GM12875 (cell line): ENCODE results near the gene URAD.
"Not testable (repeated sequence)": the region's sequence is repeated elsewhere in the genome, so short reads cannot be mapped to it uniquely, and the experiment has no call there.

Experiments
- H3K4me3 ChIP-seq: one replicate; pipeline ENCODE4 v1.5.1; 2011; ENCODE audit warnings: low read depth, low read length, control low read depth
- TF ChIP-seq, protein P1 (sequence below): IDR thresholded peaks from 2 replicates; pipeline ENCODE4 v1.5.1; 2011; ENCODE audit warnings: low read depth, mild to moderate bottlenecking, control low read depth, inconsistent platforms, low read length, moderate library complexity, borderline replicate concordance; ENCODE audit not compliant: insufficient read depth

The URAD gene

DNA sequence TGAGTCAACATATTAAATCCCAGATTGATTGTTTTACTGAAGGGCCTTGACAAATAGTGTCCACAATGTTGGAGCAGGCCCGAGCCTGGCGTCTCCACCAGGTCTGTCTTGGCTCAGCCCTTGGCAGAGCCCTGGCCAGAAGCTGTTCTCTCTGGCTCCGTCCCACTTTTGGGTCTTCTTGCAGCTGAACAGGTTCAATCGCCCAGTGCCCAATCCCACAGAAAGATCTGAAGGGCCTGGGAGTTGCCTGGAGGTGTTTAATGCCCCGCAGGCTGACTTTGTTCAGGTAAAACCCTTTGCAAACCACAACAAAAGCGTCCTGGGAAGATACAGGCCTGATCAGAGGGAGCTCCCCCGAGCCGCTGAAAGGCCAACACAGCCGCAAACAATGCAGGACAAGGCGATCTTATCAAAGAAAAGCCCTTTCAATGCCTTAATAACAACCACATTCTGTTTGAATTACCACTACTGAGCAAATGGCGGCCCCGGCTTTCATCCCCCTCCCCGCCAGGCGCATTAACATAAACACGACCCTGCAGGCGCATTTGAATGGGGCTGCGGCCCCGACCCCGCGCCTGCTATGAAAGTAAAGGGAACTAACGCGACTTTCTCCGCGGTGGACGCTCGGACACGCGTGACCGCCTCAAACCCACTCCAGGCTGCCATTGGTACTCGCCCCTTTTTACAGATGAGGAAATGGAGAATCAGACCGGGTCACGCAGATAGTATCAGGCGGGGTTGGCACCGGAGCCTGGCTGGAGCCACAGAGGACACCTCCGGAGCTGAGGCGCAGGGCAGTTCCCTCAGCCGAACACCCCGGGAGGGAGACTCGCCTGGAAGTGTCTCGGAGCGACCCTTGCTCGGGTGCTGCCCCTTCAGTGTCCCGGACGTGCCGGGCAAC lies 22.5 kb downstream of the URAD start:
- TF ChIP-seq, protein P1, sequence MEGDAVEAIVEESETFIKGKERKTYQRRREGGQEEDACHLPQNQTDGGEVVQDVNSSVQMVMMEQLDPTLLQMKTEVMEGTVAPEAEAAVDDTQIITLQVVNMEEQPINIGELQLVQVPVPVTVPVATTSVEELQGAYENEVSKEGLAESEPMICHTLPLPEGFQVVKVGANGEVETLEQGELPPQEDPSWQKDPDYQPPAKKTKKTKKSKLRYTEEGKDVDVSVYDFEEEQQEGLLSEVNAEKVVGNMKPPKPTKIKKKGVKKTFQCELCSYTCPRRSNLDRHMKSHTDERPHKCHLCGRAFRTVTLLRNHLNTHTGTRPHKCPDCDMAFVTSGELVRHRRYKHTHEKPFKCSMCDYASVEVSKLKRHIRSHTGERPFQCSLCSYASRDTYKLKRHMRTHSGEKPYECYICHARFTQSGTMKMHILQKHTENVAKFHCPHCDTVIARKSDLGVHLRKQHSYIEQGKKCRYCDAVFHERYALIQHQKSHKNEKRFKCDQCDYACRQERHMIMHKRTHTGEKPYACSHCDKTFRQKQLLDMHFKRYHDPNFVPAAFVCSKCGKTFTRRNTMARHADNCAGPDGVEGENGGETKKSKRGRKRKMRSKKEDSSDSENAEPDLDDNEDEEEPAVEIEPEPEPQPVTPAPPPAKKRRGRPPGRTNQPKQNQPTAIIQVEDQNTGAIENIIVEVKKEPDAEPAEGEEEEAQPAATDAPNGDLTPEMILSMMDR, result no peak
- H3K4me3 ChIP-seq, result no peak overlapping the region

- TF ChIP-seq, protein P1, result no peak
- H3K4me3 ChIP-seq, result no peak overlapping the region
These were observed 23.2 kb downstream of the URAD start for GRCh38 chr13:27965343-27965739.

DNA sequence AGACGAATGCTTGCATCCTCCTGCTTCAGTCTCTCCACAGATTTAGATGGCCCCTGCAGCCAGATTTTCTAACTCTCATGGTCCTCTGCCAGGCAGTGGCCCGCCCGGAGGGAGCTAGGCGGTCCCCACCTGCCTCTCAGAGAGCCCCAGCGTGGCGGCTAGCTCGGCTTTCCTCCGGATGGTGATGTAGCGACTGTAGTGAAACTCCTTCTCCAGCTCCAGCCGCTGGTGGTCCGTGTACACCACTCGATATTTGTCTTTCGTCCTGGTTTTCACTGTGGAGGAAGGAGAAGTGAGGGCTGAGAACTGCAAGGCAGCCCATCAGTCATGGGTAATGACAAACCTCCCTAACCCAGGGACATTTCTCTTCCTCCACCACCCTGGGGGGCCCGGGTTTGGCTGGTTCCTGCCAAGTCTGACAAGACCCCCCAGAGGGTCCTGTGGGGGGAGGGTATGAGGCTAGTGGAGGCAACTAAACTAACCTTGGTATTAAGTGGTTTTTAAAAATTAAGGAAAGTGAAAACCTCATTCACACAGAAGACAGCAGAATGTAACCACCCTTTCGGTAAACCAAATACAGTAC lies 23.7 kb downstream of the URAD start:
- no peak overlapping the region for H3K4me3 ChIP-seq
- TF ChIP-seq, protein P1, result no peak

- not testable (repeated sequence) for H3K4me3 ChIP-seq
These were observed 24.3 kb downstream of the URAD start for GRCh38 chr13:27964206-27964605.

GRCh38 chr13:27963491-27963890 lies 25.0 kb downstream of the URAD start:
- TF ChIP-seq, protein P1, result no peak
- no peak overlapping the region for H3K4me3 ChIP-seq

DNA sequence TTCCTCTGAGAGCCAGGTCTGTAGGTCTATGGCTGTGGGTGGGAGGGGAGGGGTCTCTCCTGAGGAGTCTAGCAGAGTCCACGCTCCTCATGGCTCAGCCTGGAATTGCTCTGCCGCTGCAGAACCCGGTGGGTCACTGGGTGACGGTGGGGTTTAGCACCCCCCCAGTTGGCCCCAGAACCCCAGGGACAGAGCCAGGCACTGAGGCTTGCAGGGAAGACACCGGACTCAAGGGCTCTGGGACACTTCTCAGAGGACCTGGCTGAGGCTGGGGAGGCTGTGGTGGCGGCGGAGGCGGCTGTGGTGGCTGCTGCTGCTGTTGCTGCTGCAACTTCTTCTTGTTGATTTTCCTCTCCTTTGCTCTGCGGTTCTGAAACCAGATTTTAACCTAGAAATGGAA lies 25.5 kb downstream of the URAD start:
- TF ChIP-seq, protein P1, result no peak
- no peak overlapping the region for H3K4me3 ChIP-seq

DNA sequence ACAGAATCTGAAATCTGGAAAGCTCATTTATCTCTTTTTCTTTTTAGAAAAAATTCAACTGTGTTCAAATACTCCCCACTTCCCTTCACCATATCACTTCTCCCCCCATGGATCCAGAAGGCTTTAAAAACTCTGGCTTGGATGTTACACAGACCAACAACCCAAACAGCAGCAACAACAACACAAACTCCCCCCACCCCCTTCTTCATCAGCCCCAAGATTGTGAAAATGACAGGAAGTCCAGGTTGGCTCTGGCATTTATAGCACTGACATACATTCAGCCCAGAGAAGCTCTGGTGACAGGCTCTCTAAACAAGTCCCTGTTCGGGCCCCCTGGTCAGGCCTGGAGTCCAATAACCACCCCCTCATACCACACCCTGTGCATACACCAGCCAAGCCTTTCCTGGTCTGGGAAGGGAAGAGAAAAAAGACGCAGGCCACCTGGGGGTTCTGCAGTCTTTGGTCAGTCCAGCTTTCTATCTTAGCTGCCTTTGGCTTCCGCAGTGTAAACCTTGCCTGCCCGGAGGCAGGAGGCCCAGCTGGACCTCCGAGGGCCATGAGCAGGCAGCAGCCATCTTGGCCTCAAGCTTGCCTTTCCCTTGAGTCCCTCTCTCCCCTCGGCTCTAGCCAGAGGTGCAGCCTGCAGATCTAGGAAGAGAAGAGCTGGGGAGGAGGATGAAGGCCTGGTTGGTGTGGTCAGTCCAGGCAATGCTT lies 26.2 kb downstream of the URAD start:
- TF ChIP-seq, protein P1, result no peak
- no peak overlapping the region for H3K4me3 ChIP-seq
